A549 (cell line): ENCODE data around the gene PTPRN2. TPM values are rescaled to one million over a fixed set of nuclear protein-coding genes. Genes with fewer than 3 reads are reported as not detected.

Source experiments
- ATAC-seq, 2 experiments: fragments of 200-7000 bp in 1 of 2; fragments of >200 bp in 1 of 2; cut with Nextera tagmentation in 1 of 2; cut with Tn5 transposase in 1 of 2; 3 replicates each; pipeline versions ENCODE4 v1.8.0 to v1.9.1; 2018 to 2020; ENCODE audit warnings: mild to moderate bottlenecking in 1 of 2, moderate library complexity in 1 of 2
- CTCF ChIA-PET: fragments of 300-600 bp; sonication (Branson Sonifier 250); formaldehyde crosslinking; extraction: SDS; loops from one replicate; lab custom pipeline; 2021; ENCODE audit warnings: antibody characterized with exemption, inconsistent platforms; lab: Yijun Ruan, JAX
- POLR2A ChIA-PET: fragments of 350-600 bp; formaldehyde crosslinking; extraction: SDS; loops from one replicate; lab custom pipeline; 2021; ENCODE audit warnings: antibody characterized with exemption, inconsistent platforms; lab: Yijun Ruan, JAX
- DNase-seq, 2 experiments: peaks; one replicate each; pipeline versions ENCODE4 v3.0.0 to v3.0.0-alpha.2; 2011 to 2016; ENCODE audit warnings: low read depth in 1 of 2, low spot score in 1 of 2
- FAIRE-seq: peaks from 2 replicates; lab custom pipeline; 2011; peaks lifted over from hg19 to GRCh38; lab: Jason Lieb, UNC
- H3K27ac ChIP-seq, 2 experiments: fragments of >200 bp; sonication (Bioruptor Twin); formaldehyde crosslinking; 3 replicates each; pipeline ENCODE4 v1.5.1; 2016 to 2017
- H3K4me1 ChIP-seq: fragments of >200 bp; sonication (Bioruptor Twin); formaldehyde crosslinking; 3 replicates; pipeline ENCODE4 v1.6.1; 2016
- H3K4me2 ChIP-seq: fragments of >200 bp; sonication (Bioruptor Twin); formaldehyde crosslinking; 3 replicates; pipeline ENCODE4 v1.6.1; 2016
- H3K4me3 ChIP-seq: fragments of >200 bp; sonication (Bioruptor Twin); formaldehyde crosslinking; 3 replicates; pipeline ENCODE4 v1.5.1; 2016
- H3K9me3 ChIP-seq: fragments of >200 bp; sonication (Bioruptor Twin); formaldehyde crosslinking; 3 replicates; pipeline ENCODE4 v1.6.1; 2016
- CBX2 ChIP-seq: fragments of 200-600 bp; sonication (generic); IDR thresholded peaks from 2 replicates; pipeline ENCODE4 v1.6.1; 2016; ENCODE audit warnings: low read depth, mild to moderate bottlenecking, borderline replicate concordance
- CEBPB ChIP-seq, 2 experiments: fragments of >200 bp in 1 of 2; sonication (Bioruptor Twin) in 1 of 2; formaldehyde crosslinking in 1 of 2; IDR thresholded peaks; 2 replicates each; pipeline ENCODE4 v1.6.1; 2012 to 2016
- CHD2 ChIP-seq: fragments of 150-350 bp; IDR thresholded peaks from 2 replicates; pipeline ENCODE4 v1.6.1; 2014; ENCODE audit warnings: low read length; ENCODE audit not compliant: partially characterized antibody
- CTCF ChIP-seq: fragments of >200 bp; sonication (Bioruptor Twin); formaldehyde crosslinking; IDR thresholded peaks from 3 replicates; pipeline ENCODE4 v1.5.1; 2016
- EHF ChIP-seq: fragments of 250-450 bp; sonication (Bioruptor Pico); IDR thresholded peaks from 2 replicates; pipeline ENCODE4 v1.5.0; 2020; ENCODE audit warnings: mild to moderate bottlenecking
- EP300 ChIP-seq, 2 experiments: fragments of >200 bp; sonication (Bioruptor Twin); formaldehyde crosslinking; IDR thresholded peaks; 2 replicates in 1 of 2; 3 replicates in 1 of 2; pipeline ENCODE4 v1.6.1; 2016 to 2017
- ESRRA ChIP-seq: fragments of 150-350 bp; IDR thresholded peaks from 2 replicates; pipeline ENCODE4 v1.6.1; 2014; ENCODE audit warnings: mild to moderate bottlenecking, low read length, borderline replicate concordance
- FOSB ChIP-seq: fragments of 250-450 bp; sonication (Bioruptor Pico); IDR thresholded peaks from 2 replicates; pipeline ENCODE4 v1.5.0; 2020; ENCODE audit warnings: mild to moderate bottlenecking, moderate library complexity
- FOSL2 ChIP-seq, 2 experiments: fragments of 450-650 bp in 1 of 2; fragments of >200 bp in 1 of 2; sonication (Bioruptor Twin) in 1 of 2; formaldehyde crosslinking; IDR thresholded peaks; 2 replicates each; pipeline versions ENCODE4 v1.5.0 to v1.6.1; 2016 to 2020; ENCODE audit warnings: mild to moderate bottlenecking in 1 of 2, moderate library complexity in 1 of 2
- FOXS1 ChIP-seq: fragments of 250-450 bp; sonication (Bioruptor Pico); IDR thresholded peaks from 2 replicates; pipeline ENCODE4 v1.5.0; 2020; ENCODE audit warnings: mild to moderate bottlenecking, moderate library complexity
- GATA3 ChIP-seq: IDR thresholded peaks from 2 replicates; pipeline ENCODE4 v1.6.1; 2012; ENCODE audit warnings: borderline replicate concordance
- HDAC2 ChIP-seq: fragments of 200-600 bp; sonication (generic); IDR thresholded peaks from 2 replicates; pipeline ENCODE4 v1.6.1; 2016
- HOXA7 ChIP-seq: fragments of 250-450 bp; sonication (Bioruptor Pico); IDR thresholded peaks from 2 replicates; pipeline ENCODE4 v1.5.0; 2020; ENCODE audit warnings: mild to moderate bottlenecking, moderate library complexity
- JUN ChIP-seq, 2 experiments: fragments of >200 bp; sonication (Bioruptor Twin); formaldehyde crosslinking; IDR thresholded peaks; 2 replicates in 1 of 2; 3 replicates in 1 of 2; pipeline ENCODE4 v1.6.1; 2016 to 2017
- KDM1A ChIP-seq: fragments of 200-600 bp; sonication (generic); IDR thresholded peaks from 2 replicates; pipeline ENCODE4 v1.6.1; 2016; ENCODE audit warnings: low read depth, mild to moderate bottlenecking
- KDM5A ChIP-seq: fragments of 200-600 bp; sonication (generic); IDR thresholded peaks from 2 replicates; pipeline ENCODE4 v1.6.1; 2016; ENCODE audit warnings: antibody characterized with exemption, mild to moderate bottlenecking
- MAX ChIP-seq: IDR thresholded peaks from 2 replicates; pipeline ENCODE4 v1.6.1; 2012
- MAZ ChIP-seq: fragments of 150-350 bp; IDR thresholded peaks from 2 replicates; pipeline ENCODE4 v1.6.1; 2014; ENCODE audit warnings: antibody characterized with exemption, low read depth, low read length, borderline replicate concordance
- NFE2L2 ChIP-seq: fragments of 150-350 bp; conservative IDR thresholded peaks from 2 replicates; pipeline ENCODE4 v1.6.1; 2014; ENCODE audit warnings: low read length
- NPAS2 ChIP-seq: fragments of 250-450 bp; sonication (Bioruptor Pico); IDR thresholded peaks from 2 replicates; pipeline ENCODE4 v1.8.0; 2022; ENCODE audit warnings: mild to moderate bottlenecking, moderate library complexity, borderline replicate concordance
- NR3C1 ChIP-seq: fragments of >200 bp; sonication (Bioruptor Twin); formaldehyde crosslinking; IDR thresholded peaks from 3 replicates; pipeline ENCODE4 v1.6.1; 2017
- PBX3 ChIP-seq: IDR thresholded peaks from 2 replicates; pipeline ENCODE4 v1.6.1; 2012
- PHF8 ChIP-seq: fragments of 200-600 bp; sonication (generic); IDR thresholded peaks from 2 replicates; pipeline ENCODE4 v1.6.1; 2016; ENCODE audit warnings: low read depth, mild to moderate bottlenecking, antibody characterized with exemption, moderate library complexity, borderline replicate concordance
- RFX5 ChIP-seq: fragments of 450-650 bp; IDR thresholded peaks from 2 replicates; pipeline ENCODE4 v1.7.1; 2014; ENCODE audit warnings: antibody characterized with exemption, mild to moderate bottlenecking, moderate library complexity
- RNF2 ChIP-seq: fragments of 200-600 bp; sonication (generic); IDR thresholded peaks from 2 replicates; pipeline ENCODE4 v1.6.1; 2016; ENCODE audit warnings: low read depth, mild to moderate bottlenecking, antibody characterized with exemption, moderate library complexity, borderline replicate concordance
- SMC3 ChIP-seq: fragments of >200 bp; sonication (Bioruptor Twin); formaldehyde crosslinking; IDR thresholded peaks from 3 replicates; pipeline ENCODE4 v1.6.1; 2018; ENCODE audit warnings: inconsistent platforms
- ZC3H11A ChIP-seq: fragments of 450-650 bp; IDR thresholded peaks from 2 replicates; pipeline ENCODE4 v1.6.1; 2014; ENCODE audit warnings: antibody characterized with exemption, mild to moderate bottlenecking
- WGBS: methylation state at CpG from one replicate; pipeline ENCODE4 v1.1.6; 2017; ENCODE audit errors: missing lambda C conversion rate; 5-methylcytosine and 5-hydroxymethylcytosine counted together
- polyA plus RNA-seq, 4 experiments: library from polyadenylated mRNA; depleted of rRNA in 3 of 4; stranded (reverse); fragments of >200 nt; fragmentation: RNase III in 1 of 4; extraction: RNeasy Plus Mini Kit Qiagen cat#74134 plus additional on column Dnase treatment in 1 of 4; gene quantifications; 2 replicates in 3 of 4; 3 replicates in 1 of 4; pipeline ENCODE4 v1.2.3, GENCODE V29; 2011 to 2017

Gene PTPRN2
- polyA plus RNA-seq, 2 of the 4 experiments (the other 2 are of a cell fraction): 0.41 to 1.2 TPM

DNA sequence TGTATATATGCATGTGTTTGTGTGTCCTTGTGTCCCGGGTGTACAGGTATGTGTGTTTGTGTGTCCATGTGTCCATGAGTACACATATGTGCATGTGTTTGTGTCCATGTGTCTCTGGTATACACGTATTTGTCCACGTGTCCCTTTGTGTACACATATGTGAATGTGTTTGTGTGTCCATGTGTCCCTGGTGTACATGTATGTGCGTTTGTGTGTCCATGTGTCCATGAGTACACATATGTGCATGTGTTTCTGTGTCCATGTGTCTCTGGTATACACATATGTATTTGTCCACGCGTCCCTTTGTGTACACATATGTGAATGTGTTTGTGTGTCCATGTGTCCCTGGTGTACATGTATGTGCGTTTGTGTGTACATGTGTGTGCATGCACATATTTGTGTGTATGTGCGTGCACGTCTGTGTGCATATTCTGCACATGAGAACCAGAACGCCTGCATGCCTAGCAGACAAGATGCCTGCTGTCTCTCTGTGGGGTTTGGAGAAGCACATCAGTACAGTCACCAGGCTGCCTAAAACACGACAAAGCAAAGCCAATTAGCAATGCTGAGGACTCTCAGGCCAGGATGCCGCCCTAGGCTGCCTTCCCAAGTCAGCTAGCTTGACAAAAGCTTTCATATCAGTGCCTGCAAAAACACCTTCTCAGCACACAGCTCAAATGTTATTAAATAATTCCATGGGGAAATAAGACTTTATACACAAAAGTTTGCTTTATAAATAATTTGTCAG lies 327.8 kb downstream of the PTPRN2 start:
- no peak for FAIRE-seq

GRCh38 chr7:158259141-158259540 lies 328.5 kb downstream of the PTPRN2 start:
- ATAC-seq (no peak), FAIRE-seq (no peak), DNase-seq (no peak)
- ChIA-PET POLR2A (no interaction called here), CTCF (no interaction called here)
- Histone ChIP-seq H3K4me1 (no peaks in the 10 kb centered on the region), H3K9me3 (0 out of 3 replicates have a peak, but pooled peaks cover 5% of the 10 kb centered on the region), H3K4me3 (no peak overlapping the region), H3K27ac (no peak overlapping the region), H3K4me2 (no peak overlapping the region)
- no peak for TF ChIP-seq EHF (CRISPR knock-in tag)
- no peak for TF ChIP-seq FOSB (CRISPR knock-in tag)
- no peak for TF ChIP-seq ZC3H11A
- no peak for TF ChIP-seq CBX2
- TF ChIP-seq GATA3: no peak
- TF ChIP-seq NPAS2 (CRISPR knock-in tag): no peak
- no peak for TF ChIP-seq PHF8
- TF ChIP-seq ESRRA: no peak
- no peak for TF ChIP-seq RNF2
- no peak for TF ChIP-seq NR3C1
- no peak for TF ChIP-seq SMC3
- no peak for TF ChIP-seq MAZ
- no peak for TF ChIP-seq CTCF
- TF ChIP-seq JUN (IDR thresholded peaks at IDR 0.05): no peak
- TF ChIP-seq PBX3: no peak
- TF ChIP-seq EP300 (IDR thresholded peaks at IDR 0.05): no peak
- WGBS: 60% methylated on average over 6 of the region's 10 CpGs

More for the DNA sequence above, 327.8 kb downstream of the PTPRN2 start:
- ATAC-seq (no peak), DNase-seq (no peak)
- WGBS: 33% methylated on average over 12 of the region's 12 CpGs
- H3K4me3 ChIP-seq: no peak overlapping the region
- ChIA-PET POLR2A (no interaction called here), CTCF (no interaction called here)
- 0 out of 3 replicates have a peak, but pooled peaks cover 5% of the 10 kb centered on the region for H3K9me3 ChIP-seq
- no peak for TF ChIP-seq HOXA7 (CRISPR knock-in tag)
- TF ChIP-seq CEBPB (IDR thresholded peaks at IDR 0.05): no peak
- no peak for TF ChIP-seq NFE2L2
- no peak for TF ChIP-seq FOSL2 (IDR thresholded peaks at IDR 0.05)
- no peak for TF ChIP-seq FOSL2 (CRISPR knock-in tag; IDR thresholded peaks at IDR 0.05)
- no peak for TF ChIP-seq FOXS1 (CRISPR knock-in tag)
- no peak for TF ChIP-seq NPAS2 (CRISPR knock-in tag)
- TF ChIP-seq RFX5: no peak
- no peak for TF ChIP-seq KDM1A
- no peak for TF ChIP-seq MAX
- TF ChIP-seq NR3C1: no peak
- TF ChIP-seq KDM5A: no peak
- no peak for TF ChIP-seq HDAC2
- no peak for TF ChIP-seq ESRRA
- no peak for TF ChIP-seq PBX3
- no peak for TF ChIP-seq EHF (CRISPR knock-in tag)
- TF ChIP-seq EP300 (IDR thresholded peaks at IDR 0.05): no peak
- no peak for TF ChIP-seq CHD2
- no peak overlapping the region for H3K27ac ChIP-seq
- no peaks in the 10 kb centered on the region for H3K4me1 ChIP-seq
- H3K4me2 ChIP-seq: no peak overlapping the region
